GM10248 (cell line): ENCODE results near the gene FNDC3B.

ENCODE experiments used
- CTCF ChIA-PET: fragments of 300-600 bp; sonication (Branson Sonifier 250); formaldehyde crosslinking; extraction: SDS; loops from one replicate; lab custom pipeline; 2021; ENCODE audit warnings: antibody characterized with exemption; lab: Yijun Ruan, JAX
- POLR2A ChIA-PET: fragments of 350-650 bp; sonication (Branson Sonifier 250); formaldehyde crosslinking; extraction: SDS; loops from one replicate; lab custom pipeline; 2020; ENCODE audit warnings: antibody characterized with exemption; lab: Yijun Ruan, JAX
- DNase-seq: peaks from one replicate; pipeline ENCODE4 v3.0.0; 2012; ENCODE audit errors: extremely low spot score
- TF ChIP-seq, protein P1 (sequence below): IDR thresholded peaks from 2 replicates; pipeline ENCODE4 v1.5.1; 2012; ENCODE audit warnings: mild to moderate bottlenecking, low read depth; ENCODE audit errors: extremely low read depth, missing control alignments, control extremely low read depth

Gene FNDC3B

DNA sequence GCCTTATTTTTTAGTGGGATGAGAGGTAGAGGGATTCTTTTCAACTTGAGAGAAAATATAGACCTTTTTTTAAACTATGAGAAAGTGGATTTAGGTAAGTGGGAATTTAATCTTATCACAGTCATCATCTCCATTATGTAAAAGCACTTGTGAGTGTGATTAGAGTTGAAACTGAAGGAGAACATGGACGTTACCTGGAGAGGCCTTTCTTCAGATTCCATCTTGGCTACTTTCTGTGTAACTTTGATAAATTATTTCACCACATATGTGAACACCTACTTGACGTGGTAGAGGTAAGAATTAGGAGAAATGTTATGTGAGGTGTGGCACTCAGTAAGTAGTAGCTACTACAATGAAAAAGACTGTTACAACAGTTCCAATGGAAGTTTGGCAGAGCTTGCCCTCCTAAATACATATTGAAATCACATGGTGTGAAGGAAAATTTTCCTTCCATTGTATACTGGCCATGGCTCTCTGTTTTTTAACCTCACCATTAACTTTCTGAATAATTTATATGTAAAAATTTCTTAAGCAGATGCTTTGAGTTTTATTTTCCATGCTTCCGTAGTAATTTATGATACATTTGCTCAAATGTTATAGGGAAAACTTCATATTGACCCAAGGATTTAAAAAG is 193.3 kb downstream of the FNDC3B start:
- ChIA-PET POLR2A (no interaction called here), CTCF (interaction anchor here (1.4 kb wide), 1 partner anchor 12 kb away, joined by 4 read pairs; no protein-coding TSS in a partner anchor)
- TF ChIP-seq, protein P1, sequence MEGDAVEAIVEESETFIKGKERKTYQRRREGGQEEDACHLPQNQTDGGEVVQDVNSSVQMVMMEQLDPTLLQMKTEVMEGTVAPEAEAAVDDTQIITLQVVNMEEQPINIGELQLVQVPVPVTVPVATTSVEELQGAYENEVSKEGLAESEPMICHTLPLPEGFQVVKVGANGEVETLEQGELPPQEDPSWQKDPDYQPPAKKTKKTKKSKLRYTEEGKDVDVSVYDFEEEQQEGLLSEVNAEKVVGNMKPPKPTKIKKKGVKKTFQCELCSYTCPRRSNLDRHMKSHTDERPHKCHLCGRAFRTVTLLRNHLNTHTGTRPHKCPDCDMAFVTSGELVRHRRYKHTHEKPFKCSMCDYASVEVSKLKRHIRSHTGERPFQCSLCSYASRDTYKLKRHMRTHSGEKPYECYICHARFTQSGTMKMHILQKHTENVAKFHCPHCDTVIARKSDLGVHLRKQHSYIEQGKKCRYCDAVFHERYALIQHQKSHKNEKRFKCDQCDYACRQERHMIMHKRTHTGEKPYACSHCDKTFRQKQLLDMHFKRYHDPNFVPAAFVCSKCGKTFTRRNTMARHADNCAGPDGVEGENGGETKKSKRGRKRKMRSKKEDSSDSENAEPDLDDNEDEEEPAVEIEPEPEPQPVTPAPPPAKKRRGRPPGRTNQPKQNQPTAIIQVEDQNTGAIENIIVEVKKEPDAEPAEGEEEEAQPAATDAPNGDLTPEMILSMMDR: no peak
- DNase-seq: no peak

GRCh38 chr3:172233474-172234277 is 194.3 kb downstream of the FNDC3B start:
- no peak for DNase-seq
- CTCF ChIA-PET: no interaction called here
- POLR2A ChIA-PET: no interaction called here
- TF ChIP-seq, protein P1: no peak

GRCh38 chr3:172235698-172236097 is 196.3 kb downstream of the FNDC3B start:
- DNase-seq: no peak
- TF ChIP-seq, protein P1: no peak
- POLR2A ChIA-PET: no interaction called here
- CTCF ChIA-PET: interaction anchor here (1.0 to 1.9 kb wide), 4 partner anchors 10 to 22 kb away, joined by 3 to 9 read pairs (median 4); no protein-coding TSS in a partner anchor

- CTCF ChIA-PET: interaction anchor here (0.8 to 2.3 kb wide), 7 partner anchors 9 to 77 kb away, joined by 3 to 9 read pairs (median 4); no protein-coding TSS in a partner anchor
- DNase-seq: no peak
- TF ChIP-seq, protein P1: no peak
- POLR2A ChIA-PET: no interaction called here
These were observed 197.7 kb downstream of the FNDC3B start for GRCh38 chr3:172236771-172237742.

- DNase-seq: no peak
These were observed 198.8 kb downstream of the FNDC3B start for GRCh38 chr3:172238188-172238587.

More at GRCh38 chr3:172238188-172238587, 198.8 kb downstream of the FNDC3B start:
- TF ChIP-seq, protein P1: no peak
- ChIA-PET POLR2A (no interaction called here), CTCF (interaction anchor here (0.7 to 2.3 kb wide), 3 partner anchors 11 to 21 kb away, joined by 3 to 7 read pairs (median 4); no protein-coding TSS in a partner anchor)
